PC-9 (cell line): Measurements from ENCODE around the gene FGF1. TPM values are rescaled to one million over a fixed set of nuclear protein-coding genes. Genes with fewer than 3 reads are reported as not detected.

Experiments
- BruUV-seq: library from RNA; stranded (reverse); fragments of 400-500 nt; replicated peaks from 2 replicates; lab custom pipeline; 2021; lab: Mats Ljungman, UMichigan
- CTCF ChIA-PET: fragments of 300-600 bp; sonication (Branson Sonifier 250); formaldehyde crosslinking; loops from one replicate; lab custom pipeline; 2022; ENCODE audit warnings: antibody characterized with exemption; lab: Charles Lee
- POLR2A ChIA-PET: fragments of 300-600 bp; sonication (Branson Sonifier 250); formaldehyde crosslinking; loops from one replicate; lab custom pipeline; 2022; ENCODE audit warnings: antibody characterized with exemption; ENCODE audit not compliant: unreplicated experiment; lab: Charles Lee
- DNase-seq, 2 experiments: peaks; one replicate each; pipeline versions ENCODE4 v3.0.0 to v3.0.0-alpha.2; 2015 to 2022; ENCODE audit warnings: mixed read lengths in 1 of 2
- H2AFZ ChIP-seq: fragments of 200-600 bp; sonication (generic); 2 replicates; pipeline ENCODE4 v1.8.1; 2017; ENCODE audit warnings: antibody characterized with exemption
- H3F3A ChIP-seq: fragments of 200-600 bp; sonication (generic); 2 replicates; pipeline ENCODE4 v1.8.1; 2017; ENCODE audit warnings: antibody characterized with exemption, mild to moderate bottlenecking, low read depth; ENCODE audit not compliant: insufficient read depth
- H3K27ac ChIP-seq: fragments of 200-600 bp; sonication (generic); 2 replicates; pipeline ENCODE4 v1.6.1; 2016; ENCODE audit warnings: mixed run types
- H3K27me3 ChIP-seq: fragments of 200-600 bp; sonication (generic); 2 replicates; pipeline ENCODE4 v1.6.1; 2016; ENCODE audit warnings: low read depth, mixed run types; ENCODE audit not compliant: insufficient read depth
- H3K36me3 ChIP-seq: fragments of 200-600 bp; sonication (generic); 2 replicates; pipeline ENCODE4 v1.6.1; 2016; ENCODE audit warnings: low read depth, mixed run types
- H3K4me1 ChIP-seq: fragments of 200-600 bp; sonication (generic); replicated peaks from 2 replicates; pipeline ENCODE4 v1.6.1; 2016; ENCODE audit warnings: mixed run types; ENCODE audit not compliant: insufficient read depth
- H3K4me2 ChIP-seq: fragments of 200-600 bp; sonication (generic); 2 replicates; pipeline ENCODE4 v1.6.1; 2017; ENCODE audit warnings: mixed run types
- H3K4me3 ChIP-seq: fragments of 200-600 bp; sonication (generic); 2 replicates; pipeline ENCODE4 v1.6.1; 2016; ENCODE audit warnings: mixed run types
- H3K79me2 ChIP-seq: fragments of 200-600 bp; sonication (generic); 2 replicates; pipeline ENCODE4 v1.6.1; 2017; ENCODE audit warnings: low read depth, mixed run types
- H3K9me2 ChIP-seq: fragments of 200-600 bp; sonication (generic); 2 replicates; pipeline ENCODE4 v1.8.1; 2017; ENCODE audit warnings: mild to moderate bottlenecking; ENCODE audit not compliant: insufficient read depth
- H3K9me3 ChIP-seq: fragments of 200-600 bp; sonication (generic); 2 replicates; pipeline ENCODE4 v1.8.1; 2016; ENCODE audit warnings: low read depth; ENCODE audit not compliant: insufficient read depth
- H4K20me1 ChIP-seq: fragments of 200-600 bp; sonication (generic); 2 replicates; pipeline ENCODE4 v1.8.1; 2017; ENCODE audit not compliant: insufficient read depth
- CTCF ChIP-seq: fragments of 200-600 bp; sonication (generic); conservative IDR thresholded peaks from 2 replicates; pipeline ENCODE4 v1.6.1; 2017; ENCODE audit warnings: mixed run types, antibody characterized with exemption, mild to moderate bottlenecking, moderate library complexity
- EZH2 ChIP-seq: fragments of 200-600 bp; sonication (generic); IDR thresholded peaks from 2 replicates; pipeline ENCODE4 v1.8.0; 2017; ENCODE audit warnings: antibody characterized with exemption, low read depth
- intact Hi-C: fragments of 100-400 bp; cut with micrococcal nuclease; formaldehyde crosslinking; loops from one replicate; pipeline ENCODE4 v1.10.0; 2022; ENCODE audit not compliant: unreplicated experiment
- total RNA-seq: library from RNA; stranded (reverse); gene quantifications from 2 replicates; pipeline ENCODE4 v1.2.3, GENCODE V29; 2021

Gene FGF1
- total RNA-seq, 1 experiment from 2014 or later, result 0.44 TPM

GRCh38 chr5:142725231-142726187 lies 39.6 kb upstream of the FGF1 start:
- intact Hi-C loops, result no loop called here
- Histone ChIP-seq H3K36me3 (no peaks in the 10 kb centered on the region), H3K4me3 (peak overlapping the region; percentile 21; the same call in 1 of the 2 replicates), H3K4me2 (peak overlapping the region; percentile 49), H3K79me2 (no peaks in the 10 kb centered on the region), H3K27ac (peak overlapping the region; percentile 97), H4K20me1 (no peaks in the 10 kb centered on the region), H2AFZ (no peak overlapping the region), H3F3A (peaks cover 49% of the 10 kb centered on the region), H3K9me2 (no peaks in the 10 kb centered on the region), H3K9me3 (no peaks in the 10 kb centered on the region), H3K4me1 (peaks cover 62% of the 10 kb centered on the region), H3K27me3 (no peaks in the 10 kb centered on the region)
- CTCF ChIA-PET, result no interaction called here
- POLR2A ChIA-PET, result no interaction called here
- no TSS peak for BruUV-seq
- peak in 1 of 2 experiments; percentile 82 for DNase-seq
- TF ChIP-seq CTCF (no peak), EZH2 (no peak)

- peaks cover 56% of the 10 kb centered on the region for H3F3A ChIP-seq
- intact Hi-C loops, result no loop called here
- peak overlapping the region; percentile 49 for H3K4me2 ChIP-seq
- no peak overlapping the region for H2AFZ ChIP-seq
- H3K36me3 ChIP-seq, result no peaks in the 10 kb centered on the region
- peaks cover 68% of the 10 kb centered on the region for H3K4me1 ChIP-seq
- CTCF ChIA-PET, result no interaction called here
- no peak for DNase-seq
- H3K27me3 ChIP-seq, result no peaks in the 10 kb centered on the region
- H3K79me2 ChIP-seq, result no peaks in the 10 kb centered on the region
- BruUV-seq, result no TSS peak
- peak overlapping the region; percentile 97 for H3K27ac ChIP-seq
- no peaks in the 10 kb centered on the region for H4K20me1 ChIP-seq
- POLR2A ChIA-PET, result no interaction called here
- H3K4me3 ChIP-seq, result no peak overlapping the region
- TF ChIP-seq EZH2, result no peak
- no peak for TF ChIP-seq CTCF
- no peaks in the 10 kb centered on the region for H3K9me3 ChIP-seq
- no peaks in the 10 kb centered on the region for H3K9me2 ChIP-seq
Measured at GRCh38 chr5:142724821-142725220, 38.9 kb upstream of the FGF1 start.

- TF ChIP-seq EZH2 (no peak), CTCF (no peak)
- no peak overlapping the region for H3K4me2 ChIP-seq
- H3F3A ChIP-seq, result peaks cover 65% of the 10 kb centered on the region
- no peaks in the 10 kb centered on the region for H3K36me3 ChIP-seq
- H4K20me1 ChIP-seq, result no peaks in the 10 kb centered on the region
- H3K9me2 ChIP-seq, result no peaks in the 10 kb centered on the region
- BruUV-seq, result no TSS peak
- peaks cover 77% of the 10 kb centered on the region for H3K4me1 ChIP-seq
- no peaks in the 10 kb centered on the region for H3K27me3 ChIP-seq
- H2AFZ ChIP-seq, result no peak overlapping the region
- no peak for DNase-seq
- CTCF ChIA-PET, result interaction anchor here (1.2 kb wide), 1 partner anchor 10 kb away, joined by 3 read pairs; no protein-coding TSS in a partner anchor
- H3K79me2 ChIP-seq, result no peaks in the 10 kb centered on the region
- no peak overlapping the region for H3K27ac ChIP-seq
- intact Hi-C loops, result no loop called here
- no peaks in the 10 kb centered on the region for H3K9me3 ChIP-seq
- H3K4me3 ChIP-seq, result no peak overlapping the region
- POLR2A ChIA-PET, result no interaction called here
Measured at GRCh38 chr5:142722896-142723295, 37.0 kb upstream of the FGF1 start.
